Ascending aorta (tissue), 2 donors: Measurements from ENCODE around the gene SLC2A1. TPM values are rescaled to one million over a fixed set of nuclear protein-coding genes. Genes with fewer than 3 reads are reported as not detected.
A peak's percentile ranks its signal among the peaks of the same experiment; 100 is the strongest.

ENCODE experiments used
- DNase-seq, 2 donors: peaks; one replicate each; pipeline ENCODE4 v3.0.0-alpha.2; 2019; ENCODE audit warnings: low spot score in 2 of 2
- H3K27ac ChIP-seq, 2 donors: fragments of 200-600 bp; sonication (generic); one replicate each; pipeline ENCODE4 v1.5.1; 2016 to 2017; ENCODE audit warnings: mild to moderate bottlenecking in 1 of 2
- H3K27me3 ChIP-seq: fragments of 200-600 bp; sonication (generic); one replicate; pipeline ENCODE4 v1.5.1; 2017
- H3K36me3 ChIP-seq, 2 donors: fragments of 200-600 bp; sonication (generic); one replicate each; pipeline ENCODE4 v1.5.1; 2016
- H3K4me1 ChIP-seq, 2 donors: fragments of 200-600 bp; sonication (generic); one replicate each; pipeline ENCODE4 v1.5.1; 2016 to 2017; ENCODE audit warnings: mild to moderate bottlenecking in 1 of 2
- H3K4me3 ChIP-seq, 2 donors: fragments of 200-600 bp; sonication (generic); one replicate each; pipeline ENCODE4 v1.5.1; 2016 to 2017; ENCODE audit warnings: mild to moderate bottlenecking in 1 of 2
- H3K9me3 ChIP-seq, 2 donors: fragments of 200-600 bp; sonication (generic); one replicate each; pipeline ENCODE4 v1.5.1; 2016
- CTCF ChIP-seq, 3 experiments: fragments of 200-600 bp in 2 of 3; fragments of 450-650 bp in 1 of 3; sonication (generic) in 2 of 3; IDR thresholded peaks; one replicate each; pipeline ENCODE4 v1.5.1; 2016 to 2019; ENCODE audit warnings: antibody characterized with exemption in 3 of 3, mild to moderate bottlenecking in 1 of 3, moderate library complexity in 1 of 3
- intact Hi-C: fragments of 100-400 bp; cut with DNase I; formaldehyde crosslinking; loops from one replicate; pipeline ENCODE4 v1.15.1; 2023
- total RNA-seq: library from RNA; depleted of rRNA; stranded (reverse); fragments of >200 nt; gene quantifications from one replicate; pipeline ENCODE4 v1.1.0, GENCODE V29; 2016

SLC2A1 gene
- total RNA-seq, 1 donor from 2014 or later, result 15.5 TPM

GRCh38 chr1:42935971-42936308 is 22.7 kb downstream of the SLC2A1 start:
- no peak overlapping the region for H3K4me3 ChIP-seq
- H3K27ac ChIP-seq, result peak overlapping the region; percentile 38 to 93
- intact Hi-C loops, result loop anchor here (10.0 kb wide), 1 partner anchor 419 kb away; the partner anchor contains the start of gene CDC20
- no peak for TF ChIP-seq CTCF (IDR thresholded peaks at IDR 0.05)
- DNase-seq, result peak in 1 of 2 donors; percentile 56
- peaks cover 28 to 52% of the 10 kb centered on the region in 2 donors for H3K4me1 ChIP-seq
- H3K9me3 ChIP-seq, result no peaks in the 10 kb centered on the region
- H3K27me3 ChIP-seq, result no peaks in the 10 kb centered on the region
- H3K36me3 ChIP-seq, result peaks cover 0 to 4% of the 10 kb centered on the region in 2 donors

GRCh38 chr1:42935313-42935895 is 23.3 kb downstream of the SLC2A1 start:
- peak overlapping the region; percentile 16 to 93 for H3K27ac ChIP-seq
- peaks cover 23 to 48% of the 10 kb centered on the region in 2 donors for H3K4me1 ChIP-seq
- no peaks in the 10 kb centered on the region for H3K9me3 ChIP-seq
- intact Hi-C loops, result loop anchor here (10.0 kb wide), 1 partner anchor 419 kb away; the partner anchor contains the start of gene CDC20
- no peak for TF ChIP-seq CTCF (IDR thresholded peaks at IDR 0.05)
- peak in 1 of 2 donors; percentile 63 for DNase-seq
- H3K27me3 ChIP-seq, result no peaks in the 10 kb centered on the region
- no peak overlapping the region for H3K4me3 ChIP-seq
- H3K36me3 ChIP-seq, result peaks cover 4 to 10% of the 10 kb centered on the region in 2 donors

GRCh38 chr1:42934541-42935312 is 23.9 kb downstream of the SLC2A1 start:
- Histone ChIP-seq H3K27me3 (no peaks in the 10 kb centered on the region), H3K27ac (no peak overlapping the region), H3K4me1 (peaks cover 16 to 41% of the 10 kb centered on the region in 2 donors), H3K36me3 (peaks cover 11 to 17% of the 10 kb centered on the region in 2 donors), H3K4me3 (no peak overlapping the region), H3K9me3 (no peaks in the 10 kb centered on the region)
- DNase-seq, result peak in 1 of 2 donors; percentile 54
- no peak for TF ChIP-seq CTCF (IDR thresholded peaks at IDR 0.05)
- intact Hi-C loops, result loop anchor here (10.0 kb wide), 1 partner anchor 420 kb away; the partner anchor contains the start of gene CDC20

DNA sequence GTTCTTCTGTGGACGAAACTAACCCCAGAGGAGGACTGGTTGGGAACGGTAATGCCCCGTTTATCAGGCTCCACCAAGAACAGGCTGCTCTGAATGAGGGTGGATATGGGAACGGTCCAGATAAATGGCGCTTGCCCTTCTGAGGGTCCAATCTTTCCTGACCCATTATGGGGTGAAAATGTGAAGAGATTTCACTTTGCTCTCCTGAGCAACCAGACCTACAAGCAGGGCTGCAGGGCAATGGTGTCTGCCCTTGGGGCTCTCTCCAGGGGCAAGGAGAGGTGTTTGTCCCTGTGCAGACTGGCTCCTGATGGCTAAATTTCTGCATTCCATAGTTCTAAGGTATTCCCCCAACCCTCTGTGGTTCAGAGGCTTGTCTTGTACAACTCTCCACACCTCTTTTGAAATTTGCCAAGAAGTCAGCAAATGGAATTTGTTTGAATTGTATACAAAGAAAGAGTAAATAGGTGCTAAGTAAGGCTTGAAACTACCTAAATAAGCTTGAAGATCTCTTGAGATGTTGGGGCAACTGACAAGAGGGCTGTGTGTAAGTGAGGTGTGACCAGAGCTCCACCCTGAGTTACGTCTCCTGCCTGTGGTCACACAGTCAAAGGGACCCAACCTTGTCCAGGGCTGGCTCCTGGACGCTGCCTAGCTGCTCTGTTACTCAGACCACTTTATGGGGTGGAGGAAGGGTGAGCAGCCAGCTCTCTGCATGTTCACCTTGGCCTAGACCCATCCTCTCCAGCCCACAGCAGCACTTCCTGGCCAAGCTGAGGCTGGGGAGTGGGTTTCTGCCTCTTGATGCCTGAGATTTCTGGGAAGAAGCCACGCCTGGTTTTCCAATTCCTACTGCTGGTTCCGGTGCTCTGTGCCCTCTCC is 24.8 kb downstream of the SLC2A1 start:
- no peak for TF ChIP-seq CTCF (IDR thresholded peaks at IDR 0.05)
- Histone ChIP-seq H3K36me3 (peaks cover 20 to 25% of the 10 kb centered on the region in 2 donors), H3K4me1 (peaks cover 12 to 32% of the 10 kb centered on the region in 2 donors), H3K27ac (peak overlapping the region in 1 of 2 donors; percentile 48), H3K27me3 (no peaks in the 10 kb centered on the region), H3K4me3 (no peak overlapping the region), H3K9me3 (no peaks in the 10 kb centered on the region)
- DNase-seq, result peak in 1 of 2 donors; percentile 25
- intact Hi-C loops, result loop anchor here (10.0 kb wide), 1 partner anchor 421 kb away; the partner anchor contains the start of gene CDC20

- H3K27ac ChIP-seq, result peak overlapping the region in 1 of 2 donors; percentile 48
- no peak for DNase-seq
- intact Hi-C loops, result loop anchor here (10.0 kb wide), 1 partner anchor 422 kb away; the partner anchor contains the start of gene CDC20
Measured at GRCh38 chr1:42933060-42933586, 25.5 kb downstream of the SLC2A1 start.

More at GRCh38 chr1:42933060-42933586, 25.5 kb downstream of the SLC2A1 start:
- peaks cover 27 to 33% of the 10 kb centered on the region in 2 donors for H3K36me3 ChIP-seq
- peaks cover 12 to 26% of the 10 kb centered on the region in 2 donors for H3K4me1 ChIP-seq
- TF ChIP-seq CTCF (IDR thresholded peaks at IDR 0.05), result no peak
- H3K27me3 ChIP-seq, result no peaks in the 10 kb centered on the region
- no peaks in the 10 kb centered on the region for H3K9me3 ChIP-seq
- H3K4me3 ChIP-seq, result no peak overlapping the region
